GM12892 (cell line): ENCODE measurements around the gene MICAL2.

Source experiments
- DNase-seq: peaks from one replicate; pipeline ENCODE4 v3.0.0; 2011; ENCODE audit not compliant: insufficient read length
- FAIRE-seq: peaks from 2 replicates; lab custom pipeline; 2011; peaks lifted over from hg19 to GRCh38; lab: Jason Lieb, UNC
- POLR2A ChIP-seq: IDR thresholded peaks from 2 replicates; pipeline ENCODE4 v1.6.1; 2011; ENCODE audit warnings: low read depth, low read length, control low read depth
- POLR2AphosphoS5 ChIP-seq: IDR thresholded peaks from 2 replicates; pipeline ENCODE4 v1.6.1; 2011; ENCODE audit warnings: low read depth, low read length, control low read depth
- TAF1 ChIP-seq: IDR thresholded peaks from 2 replicates; pipeline ENCODE4 v1.6.1; 2011; ENCODE audit warnings: low read depth, mild to moderate bottlenecking, control low read depth, low read length, borderline replicate concordance

The MICAL2 gene

DNA sequence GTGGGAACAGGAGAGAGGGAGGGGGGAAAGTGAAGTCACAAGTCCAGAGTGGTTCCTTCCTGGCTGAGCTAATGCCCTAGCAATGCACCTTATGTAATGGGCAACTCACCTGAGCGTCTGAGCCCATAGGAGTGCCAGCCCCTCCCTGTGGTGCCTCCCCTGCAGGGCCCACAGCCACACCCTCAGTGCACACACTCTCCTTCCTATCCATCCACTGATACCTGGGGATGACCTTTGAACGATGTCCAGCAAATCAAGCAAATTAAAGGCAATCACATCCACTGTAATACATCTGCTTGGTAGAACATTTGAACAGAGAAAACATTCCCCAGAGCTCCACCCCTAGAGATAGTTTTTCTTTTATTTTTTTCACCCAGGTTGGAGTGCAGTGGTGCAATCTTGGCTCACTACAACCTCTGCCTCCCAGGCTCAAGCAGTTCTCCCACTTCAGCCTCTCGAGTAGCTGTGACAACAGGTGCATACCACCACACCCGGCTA, 19.6 kb upstream of the MICAL2 start:
- DNase-seq (no peak), FAIRE-seq (no peak)
- TF ChIP-seq TAF1 (no peak), POLR2A (no peak), POLR2AphosphoS5 (no peak)

DNA sequence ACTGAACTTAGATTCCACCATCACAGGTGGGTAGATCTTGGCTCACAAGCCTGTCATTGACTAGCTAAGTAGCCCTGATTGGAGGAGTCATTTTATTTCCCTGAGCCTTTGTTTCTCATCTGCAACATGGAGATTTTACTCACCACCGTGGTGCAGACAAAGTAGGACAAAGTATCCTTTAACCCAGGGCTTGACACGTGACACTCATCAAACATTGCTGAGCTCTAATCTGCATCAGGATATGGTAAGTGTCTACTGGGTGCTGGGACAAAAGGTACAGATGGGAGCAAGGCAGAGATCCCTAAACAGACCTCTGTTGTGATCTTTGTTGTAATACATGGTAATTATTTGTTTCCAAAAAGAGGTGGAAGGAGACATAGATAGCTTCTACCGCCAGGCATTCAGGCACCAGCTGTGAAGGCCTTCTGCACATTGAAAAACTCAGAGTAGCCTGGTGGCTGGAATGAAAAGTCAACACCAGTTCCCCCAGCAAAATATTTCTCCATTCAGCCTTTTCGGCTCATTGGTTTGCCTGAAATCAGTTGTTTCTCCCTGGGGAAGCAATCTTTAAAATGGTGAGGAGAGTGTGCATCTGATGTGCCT, 18.3 kb upstream of the MICAL2 start:
- DNase-seq (no peak), FAIRE-seq (no peak)
- TF ChIP-seq POLR2A (no peak), POLR2AphosphoS5 (no peak), TAF1 (no peak)

DNA sequence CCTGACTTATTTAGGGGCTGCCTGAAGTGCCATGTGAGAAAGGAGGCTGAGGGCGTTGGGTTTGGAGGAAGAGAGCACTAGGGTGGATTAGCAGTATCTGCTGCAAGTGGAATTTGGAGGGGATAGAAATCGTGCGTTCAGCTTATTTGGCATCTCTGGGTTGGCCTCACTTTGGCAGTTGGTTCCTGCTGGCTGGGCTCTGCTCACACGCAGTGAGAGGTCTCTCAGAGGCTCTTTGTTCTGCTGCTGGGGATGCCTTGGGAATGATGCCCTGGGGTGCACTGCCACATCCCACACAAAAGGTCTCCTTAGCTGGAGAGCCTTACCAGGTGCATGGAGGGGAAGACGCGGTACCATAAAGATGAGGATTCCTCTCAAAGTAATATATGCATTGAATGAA, 17.7 kb upstream of the MICAL2 start:
- TF ChIP-seq POLR2AphosphoS5 = no peak
- TF ChIP-seq TAF1 = no peak
- no peak for TF ChIP-seq POLR2A
- FAIRE-seq (no peak), DNase-seq (no peak)

DNA sequence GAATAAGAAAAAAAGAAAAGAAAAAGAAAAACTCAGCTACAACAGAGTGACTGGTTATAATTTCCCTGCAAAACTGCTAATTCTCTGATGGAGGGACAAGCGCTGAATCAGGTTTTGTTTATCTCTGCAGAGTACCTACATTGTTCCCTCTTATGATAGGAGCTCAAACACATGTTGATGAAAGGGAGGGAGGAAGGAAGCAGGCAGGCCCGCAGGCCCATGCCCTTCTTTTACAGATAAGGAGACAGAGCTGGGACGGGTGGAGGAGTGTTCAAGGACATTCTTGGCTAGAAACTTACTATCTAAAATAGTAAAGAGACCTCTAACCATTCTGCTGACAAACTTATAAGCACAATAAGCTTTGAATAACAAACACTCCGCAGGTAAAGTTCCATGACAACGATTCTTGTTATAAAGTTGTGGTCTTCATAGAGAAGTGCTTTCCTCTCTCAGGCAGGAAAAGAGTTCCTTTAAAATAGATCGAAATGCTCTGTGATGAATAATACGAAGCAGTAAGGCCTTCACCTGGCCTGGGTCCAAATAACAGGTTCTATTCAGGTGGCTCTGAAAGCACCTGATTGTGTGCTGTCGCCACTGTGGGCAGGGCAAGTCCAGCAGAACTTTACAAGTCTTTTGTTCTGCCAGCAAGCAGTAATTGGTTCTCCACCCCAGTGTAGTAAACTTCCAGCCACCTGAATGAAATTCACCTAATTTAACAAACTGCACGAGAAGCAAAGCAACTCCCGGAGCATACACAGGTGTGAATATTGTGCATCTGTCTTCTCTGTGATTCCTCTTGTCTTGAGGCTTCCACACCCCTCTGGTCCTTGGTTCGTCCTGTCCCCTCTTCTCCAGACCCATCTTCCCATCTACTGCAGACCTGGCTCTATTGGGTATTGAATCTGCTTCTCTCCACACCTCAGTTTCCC, 15.3 kb upstream of the MICAL2 start:
- FAIRE-seq (no peak), DNase-seq (no peak)

DNA sequence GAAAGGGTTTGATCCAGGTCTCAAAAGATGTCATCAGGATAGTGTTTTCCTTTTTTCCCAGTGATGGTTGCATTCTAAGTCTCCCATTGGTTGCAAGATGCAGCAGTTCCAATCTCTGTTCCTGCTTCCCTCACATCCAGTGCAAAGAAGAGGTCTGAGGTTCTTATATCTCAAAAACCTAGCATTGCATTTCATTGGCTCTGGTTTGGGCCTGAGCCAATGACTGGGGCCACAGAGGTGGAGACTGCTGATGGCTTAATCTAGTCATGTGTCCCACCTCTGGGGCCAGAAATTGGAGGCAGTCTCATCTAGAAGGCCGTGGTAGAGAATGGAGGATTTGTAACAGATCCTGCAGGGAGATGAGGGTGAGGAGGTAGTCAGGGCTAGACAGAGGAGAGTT, 13.2 kb upstream of the MICAL2 start:
- TF ChIP-seq POLR2A (no peak), POLR2AphosphoS5 (no peak), TAF1 (no peak)
- FAIRE-seq (no peak), DNase-seq (no peak)

More for the DNA sequence above, 15.3 kb upstream of the MICAL2 start:
- TF ChIP-seq TAF1 = no peak
- no peak for TF ChIP-seq POLR2AphosphoS5
- no peak for TF ChIP-seq POLR2A

DNA sequence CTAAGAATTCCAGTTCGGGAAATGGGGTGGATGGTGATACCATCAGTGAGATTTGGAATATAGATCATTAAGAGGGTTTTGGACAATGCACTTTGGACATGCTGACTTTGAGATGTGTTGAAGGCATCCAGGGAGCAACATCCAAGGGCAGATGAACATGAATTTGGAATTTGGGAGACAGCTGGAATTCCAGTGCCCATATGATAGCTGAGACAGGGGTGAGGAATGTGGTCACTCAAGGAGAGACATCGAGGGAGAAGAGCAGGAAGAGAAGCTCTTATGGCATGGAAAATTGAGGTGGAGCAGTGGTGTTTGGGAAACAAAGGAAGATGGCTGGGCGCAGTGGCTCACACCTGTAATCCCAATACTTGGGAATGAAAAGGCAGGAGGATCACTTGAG, 11.8 kb upstream of the MICAL2 start:
- no peak for FAIRE-seq
- no peak for DNase-seq
- TF ChIP-seq POLR2AphosphoS5 (no peak), POLR2A (no peak), TAF1 (no peak)

DNA sequence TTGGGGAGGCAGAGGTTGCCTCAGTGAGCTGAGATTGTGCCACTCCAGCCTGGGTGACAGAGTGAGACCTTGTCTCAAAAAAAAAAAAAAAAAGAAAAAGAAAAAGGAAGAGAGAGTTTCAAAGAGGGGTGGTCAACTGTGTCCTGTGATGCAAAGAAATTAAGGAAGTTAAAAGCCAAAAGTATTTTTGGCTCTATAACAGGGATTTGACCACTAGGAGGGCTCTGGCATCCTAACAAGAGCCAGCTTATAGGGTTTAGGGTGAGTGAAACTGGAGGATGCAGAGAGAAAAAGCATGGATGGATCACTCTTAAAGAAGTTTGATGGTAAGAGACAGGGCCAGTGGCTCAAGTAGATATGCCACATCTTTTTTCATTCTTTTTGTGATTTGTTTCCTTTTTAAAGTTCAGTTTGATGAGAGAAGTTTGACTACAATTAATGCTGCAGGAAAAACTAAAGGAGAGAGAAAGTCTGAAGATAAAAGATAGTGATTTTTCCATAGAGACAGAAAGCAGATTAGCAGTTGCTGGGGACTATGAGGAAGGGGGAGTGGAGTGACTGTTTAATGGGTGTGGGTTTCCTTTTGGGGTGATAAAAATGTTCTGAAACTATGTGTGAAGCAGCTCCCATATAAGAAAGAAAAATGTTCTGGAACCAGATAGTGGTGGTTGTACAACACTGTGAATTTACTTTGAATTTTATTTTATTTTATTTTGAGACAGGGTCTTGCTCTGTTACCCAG, 11.1 kb upstream of the MICAL2 start:
- no peak for FAIRE-seq
- DNase-seq = no peak
- TF ChIP-seq TAF1 = no peak
- no peak for TF ChIP-seq POLR2A

DNA sequence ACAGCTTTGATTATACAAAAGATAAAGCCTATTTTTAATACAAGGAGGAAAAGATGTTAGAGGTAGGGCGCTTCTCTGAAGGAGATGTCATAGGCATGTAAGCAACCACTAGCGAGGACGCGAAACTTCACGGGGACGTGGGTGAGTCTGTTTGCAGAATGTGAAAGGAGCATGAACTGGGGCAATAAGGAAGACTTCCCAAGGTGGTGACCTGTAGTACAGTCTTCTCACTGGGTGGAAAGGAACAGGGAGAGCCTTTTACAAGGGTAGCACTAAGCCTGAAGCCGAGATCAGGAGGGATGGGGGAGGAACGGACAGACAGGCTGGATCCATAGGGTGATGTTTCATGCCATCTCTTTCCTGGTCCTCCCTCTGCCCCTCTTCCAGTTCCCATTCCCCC, 10.0 kb upstream of the MICAL2 start:
- FAIRE-seq (no peak), DNase-seq (no peak)

DNA sequence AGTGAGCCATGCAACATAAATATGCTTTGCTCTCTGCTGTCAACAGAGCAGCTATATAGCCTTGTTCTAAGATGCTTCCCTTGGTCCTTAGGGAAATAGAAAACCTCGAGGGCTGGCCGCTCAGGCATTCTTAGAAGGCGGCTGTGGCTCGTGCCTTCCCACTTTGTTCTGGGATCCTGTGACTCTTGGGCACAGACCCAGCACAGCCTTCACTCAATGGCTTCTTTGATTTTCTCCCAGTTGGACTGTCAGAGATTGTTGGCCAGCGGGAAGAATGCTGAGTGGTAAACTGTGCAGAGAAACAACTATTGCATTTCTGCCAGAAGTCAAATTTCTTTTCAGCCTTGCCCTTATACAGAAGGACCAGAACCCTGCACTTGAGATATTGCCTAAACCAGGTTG, 9.5 kb upstream of the MICAL2 start:
- FAIRE-seq = no peak
- TF ChIP-seq POLR2AphosphoS5 (no peak), TAF1 (no peak), POLR2A (no peak)
- no peak for DNase-seq

More for the DNA sequence above, 10.0 kb upstream of the MICAL2 start:
- TF ChIP-seq POLR2A = no peak
- TF ChIP-seq POLR2AphosphoS5 = no peak
- TF ChIP-seq TAF1 = no peak

DNA sequence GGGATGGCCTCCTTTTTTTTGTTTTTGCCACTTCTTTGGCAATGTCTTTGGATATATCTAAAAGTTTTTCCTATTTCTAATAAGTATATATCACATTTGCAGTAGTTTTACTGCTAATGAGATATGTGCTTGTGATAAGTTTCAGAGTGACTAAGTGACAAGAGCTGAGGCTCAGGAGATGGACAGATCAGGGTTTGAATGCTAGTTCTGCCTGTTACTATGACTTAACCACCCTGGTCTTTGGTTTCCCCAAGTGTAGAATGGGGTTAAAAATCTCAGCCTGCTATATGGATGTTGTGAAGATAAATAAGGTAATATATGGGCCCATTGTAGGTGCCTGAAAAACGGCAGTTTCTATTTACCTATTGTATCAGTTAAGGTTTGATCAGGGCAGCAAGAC, 9.1 kb upstream of the MICAL2 start:
- DNase-seq (no peak), FAIRE-seq (no peak)
- no peak for TF ChIP-seq POLR2AphosphoS5
- TF ChIP-seq POLR2A = no peak
- no peak for TF ChIP-seq TAF1
